Osteocyte (in vitro differentiated cells): Measurements from ENCODE around the gene CFAP73. TPM values are rescaled to one million over a fixed set of nuclear protein-coding genes. Genes with fewer than 3 reads are reported as not detected.

Experiments
- DNase-seq: peaks from one replicate; pipeline ENCODE4 v3.0.0; 2021; ENCODE audit warnings: mixed read lengths; ENCODE audit not compliant: unreplicated experiment; ENCODE audit errors: extremely low spot score
- H3K27ac Mint-ChIP-seq: one replicate; pipeline ENCODE4 v1.8.0; 2021; ENCODE audit warnings: mild to moderate bottlenecking, mixed read lengths; ENCODE audit not compliant: unreplicated experiment
- H3K27me3 Mint-ChIP-seq: one replicate; pipeline ENCODE4 v1.8.0; 2021; ENCODE audit warnings: mixed read lengths; ENCODE audit not compliant: unreplicated experiment
- H3K36me3 Mint-ChIP-seq: one replicate; pipeline ENCODE4 v1.8.0; 2021; ENCODE audit warnings: mixed read lengths; ENCODE audit not compliant: unreplicated experiment
- H3K4me1 Mint-ChIP-seq: one replicate; pipeline ENCODE4 v1.8.0; 2021; ENCODE audit warnings: mixed read lengths; ENCODE audit not compliant: unreplicated experiment
- H3K4me3 Mint-ChIP-seq: one replicate; pipeline ENCODE4 v1.8.0; 2021; ENCODE audit warnings: mild to moderate bottlenecking, moderate library complexity, mixed read lengths; ENCODE audit not compliant: unreplicated experiment
- H3K9me3 Mint-ChIP-seq: one replicate; pipeline ENCODE4 v1.8.0; 2021; ENCODE audit warnings: mixed read lengths; ENCODE audit not compliant: unreplicated experiment
- CTCF ChIP-seq: fragments of 200-600 bp; sonication (generic); IDR thresholded peaks from 2 replicates; pipeline ENCODE4 v1.5.0; 2021; ENCODE audit warnings: antibody characterized with exemption, mild to moderate bottlenecking, moderate library complexity
- total RNA-seq: library from RNA; stranded (reverse); gene quantifications from 2 replicates; pipeline ENCODE4 v1.2.1, GENCODE V29; 2021

Gene CFAP73
- total RNA-seq, 1 donor from 2014 or later: not detected

- peaks cover 13% of the 10 kb centered on the region for H3K4me1 Mint-ChIP-seq
- no peak overlapping the region for H3K4me3 Mint-ChIP-seq
- peaks cover 20% of the 10 kb centered on the region for H3K36me3 Mint-ChIP-seq
- H3K9me3 Mint-ChIP-seq: no peaks in the 10 kb centered on the region
- H3K27me3 Mint-ChIP-seq: peaks cover 18% of the 10 kb centered on the region
- TF ChIP-seq CTCF: no peak
- DNase-seq: no peak
- no peak overlapping the region for H3K27ac Mint-ChIP-seq
Measured at GRCh38 chr12:113154351-113154973, 4.9 kb downstream of the CFAP73 start.

- peaks cover 24% of the 10 kb centered on the region for H3K36me3 Mint-ChIP-seq
- no peak overlapping the region for H3K27ac Mint-ChIP-seq
- peaks cover 9% of the 10 kb centered on the region for H3K4me1 Mint-ChIP-seq
- H3K27me3 Mint-ChIP-seq: peaks cover 14% of the 10 kb centered on the region
- H3K9me3 Mint-ChIP-seq: no peaks in the 10 kb centered on the region
- no peak for TF ChIP-seq CTCF
- no peak for DNase-seq
- no peak overlapping the region for H3K4me3 Mint-ChIP-seq
Measured at GRCh38 chr12:113155060-113155459, 5.5 kb downstream of the CFAP73 start.

DNA sequence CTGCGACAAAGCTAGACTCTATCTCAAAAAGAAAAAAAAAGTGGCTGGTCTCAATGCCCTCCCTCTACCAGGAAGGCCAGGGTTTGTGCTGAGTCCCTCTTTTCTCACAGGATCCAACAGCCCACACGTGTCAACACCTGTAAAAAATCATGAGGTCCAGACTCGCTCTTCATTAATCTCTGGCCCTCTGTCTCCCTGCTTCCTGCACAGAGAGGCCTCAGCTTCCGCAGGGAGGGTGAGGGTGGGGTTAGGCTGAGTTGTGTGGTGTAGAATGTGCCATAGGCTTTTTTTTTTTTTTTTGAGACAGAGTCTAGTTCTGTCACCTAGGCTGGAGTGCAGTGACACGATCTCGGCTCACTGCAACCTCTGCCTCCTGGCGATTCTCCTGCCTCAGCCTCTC lies 6.1 kb downstream of the CFAP73 start:
- peaks cover 14% of the 10 kb centered on the region for H3K27me3 Mint-ChIP-seq
- H3K4me3 Mint-ChIP-seq: no peak overlapping the region
- H3K27ac Mint-ChIP-seq: no peak overlapping the region
- no peak for TF ChIP-seq CTCF
- H3K9me3 Mint-ChIP-seq: no peaks in the 10 kb centered on the region
- H3K4me1 Mint-ChIP-seq: peaks cover 6% of the 10 kb centered on the region
- peaks cover 28% of the 10 kb centered on the region for H3K36me3 Mint-ChIP-seq
- no peak for DNase-seq

GRCh38 chr12:113157218-113157859 lies 7.8 kb downstream of the CFAP73 start:
- peaks cover 8% of the 10 kb centered on the region for H3K27me3 Mint-ChIP-seq

More at GRCh38 chr12:113157218-113157859, 7.8 kb downstream of the CFAP73 start:
- Mint-ChIP-seq H3K36me3 (peaks cover 38% of the 10 kb centered on the region), H3K27ac (no peak overlapping the region), H3K9me3 (no peaks in the 10 kb centered on the region), H3K4me3 (no peak overlapping the region), H3K4me1 (peaks cover 7% of the 10 kb centered on the region)
- no peak for DNase-seq
- no peak for TF ChIP-seq CTCF
